ENCODE measurements around the gene GTF2H4. TPM values are rescaled to one million over a fixed set of nuclear protein-coding genes. Genes with fewer than 3 reads are reported as not detected.

Gene GTF2H4
- total and polyA plus RNA-seq, 4 donors = 6.2 to 15.8 (median 12.3) TPM

DNA sequence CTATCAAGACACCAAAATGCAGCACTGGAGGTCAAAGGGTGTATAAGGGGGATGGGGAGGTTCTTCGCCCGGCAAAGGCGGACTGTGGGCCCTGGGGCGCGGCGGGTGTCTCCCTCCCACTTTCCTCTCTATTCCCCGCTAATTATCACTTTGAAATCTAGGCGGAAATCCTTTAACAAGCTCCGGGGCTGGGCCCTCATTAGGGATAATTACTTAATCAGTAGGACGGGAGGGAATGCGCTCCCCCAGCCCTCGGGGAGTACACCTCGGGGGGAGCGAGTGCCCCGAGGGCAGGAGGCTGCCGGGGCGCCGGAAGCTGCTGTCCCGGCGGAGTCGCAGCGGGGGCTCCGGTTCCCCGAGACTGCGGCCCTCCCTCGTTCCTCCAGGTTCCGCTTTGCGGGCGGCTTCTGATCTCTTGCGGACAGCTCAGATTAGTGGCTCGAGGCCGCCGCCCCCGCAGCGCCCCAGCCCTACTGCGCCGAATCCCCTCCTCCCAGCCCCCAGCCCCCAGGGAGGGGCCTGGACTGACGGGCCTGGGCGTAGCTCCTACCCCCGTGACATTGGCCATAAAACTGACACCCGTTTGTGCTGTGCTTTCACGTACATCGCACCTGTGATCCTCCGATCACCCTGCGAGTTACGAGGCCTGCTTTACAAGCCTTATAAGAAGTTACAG is 47.5 kb downstream of the GTF2H4 start:
- H3K27me3 ChIP-seq (ENCODE audit: control insufficient read depth in 4 of 4, insufficient read depth in 4 of 4, low read length in 3 of 4) = peaks cover 0 to 11% (median 3%) of the 10 kb centered on the region in 4 donors
- no peak overlapping the region for H3K27ac ChIP-seq (ENCODE audit: low read depth in 1 of 2, low read length in 2 of 2)
- TF ChIP-seq, protein P1, sequence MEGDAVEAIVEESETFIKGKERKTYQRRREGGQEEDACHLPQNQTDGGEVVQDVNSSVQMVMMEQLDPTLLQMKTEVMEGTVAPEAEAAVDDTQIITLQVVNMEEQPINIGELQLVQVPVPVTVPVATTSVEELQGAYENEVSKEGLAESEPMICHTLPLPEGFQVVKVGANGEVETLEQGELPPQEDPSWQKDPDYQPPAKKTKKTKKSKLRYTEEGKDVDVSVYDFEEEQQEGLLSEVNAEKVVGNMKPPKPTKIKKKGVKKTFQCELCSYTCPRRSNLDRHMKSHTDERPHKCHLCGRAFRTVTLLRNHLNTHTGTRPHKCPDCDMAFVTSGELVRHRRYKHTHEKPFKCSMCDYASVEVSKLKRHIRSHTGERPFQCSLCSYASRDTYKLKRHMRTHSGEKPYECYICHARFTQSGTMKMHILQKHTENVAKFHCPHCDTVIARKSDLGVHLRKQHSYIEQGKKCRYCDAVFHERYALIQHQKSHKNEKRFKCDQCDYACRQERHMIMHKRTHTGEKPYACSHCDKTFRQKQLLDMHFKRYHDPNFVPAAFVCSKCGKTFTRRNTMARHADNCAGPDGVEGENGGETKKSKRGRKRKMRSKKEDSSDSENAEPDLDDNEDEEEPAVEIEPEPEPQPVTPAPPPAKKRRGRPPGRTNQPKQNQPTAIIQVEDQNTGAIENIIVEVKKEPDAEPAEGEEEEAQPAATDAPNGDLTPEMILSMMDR (IDR thresholded peaks at IDR 0.05; ENCODE audit: low read depth, low read length, missing input control) = no peak
- TF ChIP-seq GABPA (IDR thresholded peaks at IDR 0.05 in 1 of 2, conservative IDR thresholded peaks at IDR 0.05 in 1 of 2) = peak in 1 of 2 donors; percentile 24
- peaks cover 0 to 3% (median 0%) of the 10 kb centered on the region in 4 donors for H3K9me3 ChIP-seq (ENCODE audit: control insufficient read depth in 4 of 4, low read length in 3 of 4)
- H3K4me1 ChIP-seq (ENCODE audit: control insufficient read depth in 4 of 4, insufficient read depth in 4 of 4, low read length in 3 of 4) = peaks cover 0 to 4% (median 0%) of the 10 kb centered on the region in 4 donors
- DNase-seq (ENCODE audit: low spot score) = no peak
- no peak overlapping the region for H3K9ac ChIP-seq (ENCODE audit: low read depth in 1 of 2, low read length in 2 of 2)
- peak overlapping the region in 1 of 3 donors; percentile 34 for H3K4me3 ChIP-seq (ENCODE audit: low read depth in 1 of 3, low read length in 3 of 3)
- whole genome bisulfite sequencing = 18% methylated on average over 46 of the region's 46 CpGs
- no peaks in the 10 kb centered on the region for H3K36me3 ChIP-seq (ENCODE audit: control insufficient read depth in 4 of 4, insufficient read depth in 3 of 4, low read depth in 1 of 4, low read length in 3 of 4)

DNA sequence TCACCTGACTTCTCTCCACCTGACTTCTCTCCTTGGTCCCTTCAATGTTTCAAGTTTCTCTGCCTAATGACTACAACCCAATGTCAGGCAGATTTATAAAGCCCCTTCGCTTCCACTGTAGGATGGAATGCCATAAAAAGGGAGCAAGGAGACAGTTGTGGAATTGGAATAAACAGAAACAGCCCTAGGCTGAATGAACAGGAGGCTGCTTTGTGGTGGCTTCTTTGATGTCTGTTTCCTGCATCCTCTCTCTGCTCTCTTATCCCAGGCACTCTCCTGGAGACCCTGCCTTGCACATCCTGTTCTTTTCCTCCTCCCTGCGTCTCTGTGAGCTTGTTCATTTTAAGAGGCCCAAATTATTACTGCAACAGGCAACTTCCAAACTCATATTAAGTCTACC is 49.7 kb downstream of the GTF2H4 start:
- no peak overlapping the region for H3K27ac ChIP-seq (ENCODE audit: low read depth in 1 of 2, low read length in 2 of 2)
- no peaks in the 10 kb centered on the region for H3K9me3 ChIP-seq (ENCODE audit: control insufficient read depth in 4 of 4, low read length in 3 of 4)
- 85% methylated on average over 2 of the region's 2 CpGs for WGBS
- no peak for DNase-seq (ENCODE audit: low spot score)
- H3K9ac ChIP-seq (ENCODE audit: low read depth in 1 of 2, low read length in 2 of 2) = no peak overlapping the region
- TF ChIP-seq, protein P2, sequence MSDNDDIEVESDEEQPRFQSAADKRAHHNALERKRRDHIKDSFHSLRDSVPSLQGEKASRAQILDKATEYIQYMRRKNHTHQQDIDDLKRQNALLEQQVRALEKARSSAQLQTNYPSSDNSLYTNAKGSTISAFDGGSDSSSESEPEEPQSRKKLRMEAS (IDR thresholded peaks at IDR 0.05) = no peak
- TF ChIP-seq, protein P3, sequence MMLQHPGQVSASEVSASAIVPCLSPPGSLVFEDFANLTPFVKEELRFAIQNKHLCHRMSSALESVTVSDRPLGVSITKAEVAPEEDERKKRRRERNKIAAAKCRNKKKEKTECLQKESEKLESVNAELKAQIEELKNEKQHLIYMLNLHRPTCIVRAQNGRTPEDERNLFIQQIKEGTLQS (IDR thresholded peaks at IDR 0.05) = no peak
- TF ChIP-seq SP1 (IDR thresholded peaks at IDR 0.05) (no peak), TAF1 (conservative IDR thresholded peaks at IDR 0.05) (no peak), FOXA1 (IDR thresholded peaks at IDR 0.05) (no peak), HNF4A (conservative IDR thresholded peaks at IDR 0.05) (no peak), NR2F2 (IDR thresholded peaks at IDR 0.05) (no peak), YY1 (IDR thresholded peaks at IDR 0.05) (no peak), HNF4G (IDR thresholded peaks at IDR 0.05) (no peak), GABPA (IDR thresholded peaks at IDR 0.05 in 1 of 2, conservative IDR thresholded peaks at IDR 0.05 in 1 of 2) (no peak), FOXA2 (IDR thresholded peaks at IDR 0.05) (no peak), JUND (IDR thresholded peaks at IDR 0.05) (no peak)
- TF ChIP-seq, protein P4, sequence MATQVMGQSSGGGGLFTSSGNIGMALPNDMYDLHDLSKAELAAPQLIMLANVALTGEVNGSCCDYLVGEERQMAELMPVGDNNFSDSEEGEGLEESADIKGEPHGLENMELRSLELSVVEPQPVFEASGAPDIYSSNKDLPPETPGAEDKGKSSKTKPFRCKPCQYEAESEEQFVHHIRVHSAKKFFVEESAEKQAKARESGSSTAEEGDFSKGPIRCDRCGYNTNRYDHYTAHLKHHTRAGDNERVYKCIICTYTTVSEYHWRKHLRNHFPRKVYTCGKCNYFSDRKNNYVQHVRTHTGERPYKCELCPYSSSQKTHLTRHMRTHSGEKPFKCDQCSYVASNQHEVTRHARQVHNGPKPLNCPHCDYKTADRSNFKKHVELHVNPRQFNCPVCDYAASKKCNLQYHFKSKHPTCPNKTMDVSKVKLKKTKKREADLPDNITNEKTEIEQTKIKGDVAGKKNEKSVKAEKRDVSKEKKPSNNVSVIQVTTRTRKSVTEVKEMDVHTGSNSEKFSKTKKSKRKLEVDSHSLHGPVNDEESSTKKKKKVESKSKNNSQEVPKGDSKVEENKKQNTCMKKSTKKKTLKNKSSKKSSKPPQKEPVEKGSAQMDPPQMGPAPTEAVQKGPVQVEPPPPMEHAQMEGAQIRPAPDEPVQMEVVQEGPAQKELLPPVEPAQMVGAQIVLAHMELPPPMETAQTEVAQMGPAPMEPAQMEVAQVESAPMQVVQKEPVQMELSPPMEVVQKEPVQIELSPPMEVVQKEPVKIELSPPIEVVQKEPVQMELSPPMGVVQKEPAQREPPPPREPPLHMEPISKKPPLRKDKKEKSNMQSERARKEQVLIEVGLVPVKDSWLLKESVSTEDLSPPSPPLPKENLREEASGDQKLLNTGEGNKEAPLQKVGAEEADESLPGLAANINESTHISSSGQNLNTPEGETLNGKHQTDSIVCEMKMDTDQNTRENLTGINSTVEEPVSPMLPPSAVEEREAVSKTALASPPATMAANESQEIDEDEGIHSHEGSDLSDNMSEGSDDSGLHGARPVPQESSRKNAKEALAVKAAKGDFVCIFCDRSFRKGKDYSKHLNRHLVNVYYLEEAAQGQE (IDR thresholded peaks at IDR 0.05) = no peak
- TF ChIP-seq, protein P5, sequence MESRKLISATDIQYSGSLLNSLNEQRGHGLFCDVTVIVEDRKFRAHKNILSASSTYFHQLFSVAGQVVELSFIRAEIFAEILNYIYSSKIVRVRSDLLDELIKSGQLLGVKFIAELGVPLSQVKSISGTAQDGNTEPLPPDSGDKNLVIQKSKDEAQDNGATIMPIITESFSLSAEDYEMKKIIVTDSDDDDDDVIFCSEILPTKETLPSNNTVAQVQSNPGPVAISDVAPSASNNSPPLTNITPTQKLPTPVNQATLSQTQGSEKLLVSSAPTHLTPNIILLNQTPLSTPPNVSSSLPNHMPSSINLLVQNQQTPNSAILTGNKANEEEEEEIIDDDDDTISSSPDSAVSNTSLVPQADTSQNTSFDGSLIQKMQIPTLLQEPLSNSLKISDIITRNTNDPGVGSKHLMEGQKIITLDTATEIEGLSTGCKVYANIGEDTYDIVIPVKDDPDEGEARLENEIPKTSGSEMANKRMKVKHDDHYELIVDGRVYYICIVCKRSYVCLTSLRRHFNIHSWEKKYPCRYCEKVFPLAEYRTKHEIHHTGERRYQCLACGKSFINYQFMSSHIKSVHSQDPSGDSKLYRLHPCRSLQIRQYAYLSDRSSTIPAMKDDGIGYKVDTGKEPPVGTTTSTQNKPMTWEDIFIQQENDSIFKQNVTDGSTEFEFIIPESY (IDR thresholded peaks at IDR 0.05) = no peak
- peaks cover 0 to 4% (median 0%) of the 10 kb centered on the region in 4 donors for H3K4me1 ChIP-seq (ENCODE audit: control insufficient read depth in 4 of 4, insufficient read depth in 4 of 4, low read length in 3 of 4)
- H3K27me3 ChIP-seq (ENCODE audit: control insufficient read depth in 4 of 4, insufficient read depth in 4 of 4, low read length in 3 of 4) = peaks cover 0 to 11% (median under 1%) of the 10 kb centered on the region in 4 donors
- no peak overlapping the region for H3K4me3 ChIP-seq (ENCODE audit: low read depth in 1 of 3, low read length in 3 of 3)
- no peaks in the 10 kb centered on the region for H3K36me3 ChIP-seq (ENCODE audit: control insufficient read depth in 4 of 4, insufficient read depth in 3 of 4, low read depth in 1 of 4, low read length in 3 of 4)
